ENCODE measurements around the gene RAD51B. TPM values are rescaled to one million over a fixed set of nuclear protein-coding genes. Genes with fewer than 3 reads are reported as not detected.

RAD51B gene
- total RNA-seq, 1 experiment from 2014 or later, result 20.0 TPM

DNA sequence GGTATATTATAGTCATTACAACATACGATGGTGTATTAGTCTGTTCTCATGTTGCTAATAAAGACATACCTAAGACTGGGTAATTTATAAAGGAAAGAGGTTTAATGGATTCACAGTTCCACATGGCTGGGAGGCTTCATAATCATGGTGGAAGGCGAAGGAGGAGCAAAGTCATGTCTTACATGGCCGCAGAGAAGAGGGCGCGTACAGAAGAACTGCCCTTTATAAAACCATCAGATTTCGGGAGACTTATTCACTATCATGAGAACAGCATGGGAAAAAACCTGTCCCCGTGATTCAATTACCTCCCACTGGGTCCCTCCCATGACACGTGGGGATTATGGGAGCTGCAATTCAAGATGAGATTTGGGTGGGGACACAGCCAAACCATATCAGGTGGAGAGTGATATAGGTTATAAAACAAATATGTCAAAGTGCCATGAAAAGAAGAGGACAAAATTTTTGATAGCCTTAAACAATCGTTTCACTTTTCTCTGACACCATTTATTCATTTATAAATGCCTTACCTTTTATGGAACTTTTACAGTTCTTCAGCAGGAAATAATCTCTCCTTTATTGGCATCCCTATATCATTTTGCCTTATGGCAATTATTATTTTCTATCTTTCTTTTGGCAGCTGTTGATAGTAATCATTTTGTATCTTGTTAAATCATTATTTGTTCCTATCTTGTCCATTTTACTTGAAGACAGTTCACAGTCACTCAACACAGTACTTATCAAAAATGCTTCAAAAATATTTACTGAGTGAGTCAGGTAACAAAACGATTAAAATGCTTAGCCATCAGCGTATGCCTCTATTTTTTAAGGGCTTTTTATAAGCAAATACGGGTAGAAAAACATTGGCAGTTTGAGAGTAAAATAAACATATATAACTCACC lies 196.0 kb downstream of the RAD51B start (continued):
- TF ChIP-seq, protein P1, sequence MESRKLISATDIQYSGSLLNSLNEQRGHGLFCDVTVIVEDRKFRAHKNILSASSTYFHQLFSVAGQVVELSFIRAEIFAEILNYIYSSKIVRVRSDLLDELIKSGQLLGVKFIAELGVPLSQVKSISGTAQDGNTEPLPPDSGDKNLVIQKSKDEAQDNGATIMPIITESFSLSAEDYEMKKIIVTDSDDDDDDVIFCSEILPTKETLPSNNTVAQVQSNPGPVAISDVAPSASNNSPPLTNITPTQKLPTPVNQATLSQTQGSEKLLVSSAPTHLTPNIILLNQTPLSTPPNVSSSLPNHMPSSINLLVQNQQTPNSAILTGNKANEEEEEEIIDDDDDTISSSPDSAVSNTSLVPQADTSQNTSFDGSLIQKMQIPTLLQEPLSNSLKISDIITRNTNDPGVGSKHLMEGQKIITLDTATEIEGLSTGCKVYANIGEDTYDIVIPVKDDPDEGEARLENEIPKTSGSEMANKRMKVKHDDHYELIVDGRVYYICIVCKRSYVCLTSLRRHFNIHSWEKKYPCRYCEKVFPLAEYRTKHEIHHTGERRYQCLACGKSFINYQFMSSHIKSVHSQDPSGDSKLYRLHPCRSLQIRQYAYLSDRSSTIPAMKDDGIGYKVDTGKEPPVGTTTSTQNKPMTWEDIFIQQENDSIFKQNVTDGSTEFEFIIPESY (IDR thresholded peaks at IDR 0.05; ENCODE audit: extremely low read depth, insufficient replicate concordance, low read length), result no peak
- TF ChIP-seq ELF1 (IDR thresholded peaks at IDR 0.05; ENCODE audit: borderline replicate concordance, low read depth) (no peak), ZFX (IDR thresholded peaks at IDR 0.05) (no peak)

DNA sequence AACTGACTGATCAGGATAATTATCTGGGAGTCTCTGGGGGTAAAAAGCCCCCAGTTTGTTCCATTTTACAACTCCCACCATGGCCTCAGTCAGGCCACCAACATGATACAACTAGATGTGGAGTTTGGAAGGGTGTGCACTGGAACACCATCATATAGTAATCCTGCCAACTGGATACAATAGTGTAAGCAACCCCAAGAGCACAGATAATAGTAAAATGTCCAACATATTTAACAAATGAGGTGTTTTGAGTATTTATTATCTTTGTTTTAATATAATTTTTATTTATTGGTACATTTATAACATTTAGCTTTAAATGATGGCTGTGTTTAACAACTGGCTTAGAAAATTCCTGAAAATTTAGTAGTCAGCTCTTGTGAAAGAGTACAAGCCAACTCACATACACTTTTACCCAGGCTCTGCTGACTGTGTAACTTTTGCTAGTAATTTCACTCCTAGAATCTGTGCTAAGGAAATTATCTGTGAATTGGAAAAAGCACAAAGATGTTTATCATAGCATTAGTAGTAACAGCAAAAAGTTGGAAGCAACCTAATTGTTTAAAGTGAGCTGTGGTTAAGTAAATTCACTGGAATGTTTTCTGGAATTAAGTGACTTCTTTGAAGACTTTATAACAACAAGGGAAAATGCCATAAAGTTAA lies 196.8 kb downstream of the RAD51B start:
- no peaks in the 10 kb centered on the region for H3K79me2 ChIP-seq (ENCODE audit: insufficient read depth, low read length)
- no peaks in the 10 kb centered on the region for H3K9me3 ChIP-seq (ENCODE audit: control insufficient read depth in 1 of 2, insufficient read depth in 1 of 2, low read depth in 1 of 2, low read length in 2 of 2)
- no peaks in the 10 kb centered on the region for H3K27me3 ChIP-seq (ENCODE audit: insufficient read depth, low read length)
- no TSS peak for BruUV-seq (replicated peaks)
- CTCF ChIA-PET, result no interaction called here
- H3K4me1 ChIP-seq (ENCODE audit: control insufficient read depth in 1 of 2, insufficient read depth in 2 of 2, low read length in 2 of 2), result peaks cover 0 to 28% of the 10 kb centered on the region in 2 experiments; a peak in 2 of 4 replicates
- POLR2A ChIA-PET, result no interaction called here
- no peaks in the 10 kb centered on the region for H3K9me2 ChIP-seq (ENCODE audit: insufficient read depth)
- H3K27ac ChIP-seq (ENCODE audit: low read depth, low read length), result no peak overlapping the region; the same call in 1 of the 2 replicates
- no peak overlapping the region for H2AFZ ChIP-seq (ENCODE audit: low read depth, low read length, poor library complexity, severe bottlenecking)
- no peaks in the 10 kb centered on the region for H4K20me1 ChIP-seq (ENCODE audit: insufficient read depth)
- no peak overlapping the region for H3K4me3 ChIP-seq (replicated peaks in 1 of 2; ENCODE audit: low read depth in 1 of 2, low read length in 2 of 2)
- RAD21 ChIA-PET (ENCODE audit: low non-redundant PET in 1 of 2, low total read pairs in 2 of 2, uncharacterized antibody in 2 of 2, unreplicated experiment in 2 of 2), result no interaction called here
- ATAC-seq (no peak), DNase-seq (ENCODE audit: low read depth, low spot score) (no peak)
- no peaks in the 10 kb centered on the region for H3K36me3 ChIP-seq (ENCODE audit: control insufficient read depth in 1 of 2, insufficient read depth in 2 of 2, low read length in 2 of 2)
- intact Hi-C loops (cut with micrococcal nuclease), result no loop called here
- no peak overlapping the region for H3K9ac ChIP-seq (ENCODE audit: low read length)
- no peak overlapping the region for H3K4me2 ChIP-seq (ENCODE audit: low read length)
- no peak for TF ChIP-seq RAD21 (IDR thresholded peaks at IDR 0.05; ENCODE audit: low read depth)
- no peak for TF ChIP-seq TCF7L2 (IDR thresholded peaks at IDR 0.05; ENCODE audit: borderline replicate concordance, extremely low read depth, insufficient read depth, insufficient read length)
- no peak for TF ChIP-seq EZH2phosphoT487 (IDR thresholded peaks at IDR 0.05; ENCODE audit: borderline replicate concordance)
- TF ChIP-seq SRF (IDR thresholded peaks at IDR 0.05; ENCODE audit: low read depth), result no peak
- TF ChIP-seq, protein P2, sequence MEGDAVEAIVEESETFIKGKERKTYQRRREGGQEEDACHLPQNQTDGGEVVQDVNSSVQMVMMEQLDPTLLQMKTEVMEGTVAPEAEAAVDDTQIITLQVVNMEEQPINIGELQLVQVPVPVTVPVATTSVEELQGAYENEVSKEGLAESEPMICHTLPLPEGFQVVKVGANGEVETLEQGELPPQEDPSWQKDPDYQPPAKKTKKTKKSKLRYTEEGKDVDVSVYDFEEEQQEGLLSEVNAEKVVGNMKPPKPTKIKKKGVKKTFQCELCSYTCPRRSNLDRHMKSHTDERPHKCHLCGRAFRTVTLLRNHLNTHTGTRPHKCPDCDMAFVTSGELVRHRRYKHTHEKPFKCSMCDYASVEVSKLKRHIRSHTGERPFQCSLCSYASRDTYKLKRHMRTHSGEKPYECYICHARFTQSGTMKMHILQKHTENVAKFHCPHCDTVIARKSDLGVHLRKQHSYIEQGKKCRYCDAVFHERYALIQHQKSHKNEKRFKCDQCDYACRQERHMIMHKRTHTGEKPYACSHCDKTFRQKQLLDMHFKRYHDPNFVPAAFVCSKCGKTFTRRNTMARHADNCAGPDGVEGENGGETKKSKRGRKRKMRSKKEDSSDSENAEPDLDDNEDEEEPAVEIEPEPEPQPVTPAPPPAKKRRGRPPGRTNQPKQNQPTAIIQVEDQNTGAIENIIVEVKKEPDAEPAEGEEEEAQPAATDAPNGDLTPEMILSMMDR (IDR thresholded peaks at IDR 0.05 in 2 of 3, conservative IDR thresholded peaks at IDR 0.05 in 1 of 3; ENCODE audit: borderline replicate concordance in 1 of 3, insufficient read depth in 1 of 3, low read depth in 2 of 3, low read length in 2 of 3), result no peak
- no peak for TF ChIP-seq CEBPB (IDR thresholded peaks at IDR 0.05; ENCODE audit: low read depth)
- no peak for TF ChIP-seq EZH2 (IDR thresholded peaks at IDR 0.05)
- no peak for TF ChIP-seq ZFX (IDR thresholded peaks at IDR 0.05)
- TF ChIP-seq ZNF274 (IDR thresholded peaks at IDR 0.05; ENCODE audit: low read depth, low read length), result no peak
- TF ChIP-seq EGR1 (IDR thresholded peaks at IDR 0.05; ENCODE audit: low read depth), result no peak
- TF ChIP-seq, protein P3, sequence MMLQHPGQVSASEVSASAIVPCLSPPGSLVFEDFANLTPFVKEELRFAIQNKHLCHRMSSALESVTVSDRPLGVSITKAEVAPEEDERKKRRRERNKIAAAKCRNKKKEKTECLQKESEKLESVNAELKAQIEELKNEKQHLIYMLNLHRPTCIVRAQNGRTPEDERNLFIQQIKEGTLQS (IDR thresholded peaks at IDR 0.05), result no peak
- no peak for TF ChIP-seq JUND (IDR thresholded peaks at IDR 0.05)
- TF ChIP-seq POLR2AphosphoS5 (IDR thresholded peaks at IDR 0.05; ENCODE audit: low read depth, low read length), result no peak
- no peak for TF ChIP-seq CBX3 (IDR thresholded peaks at IDR 0.05; ENCODE audit: low read depth)
- TF ChIP-seq, protein P4, sequence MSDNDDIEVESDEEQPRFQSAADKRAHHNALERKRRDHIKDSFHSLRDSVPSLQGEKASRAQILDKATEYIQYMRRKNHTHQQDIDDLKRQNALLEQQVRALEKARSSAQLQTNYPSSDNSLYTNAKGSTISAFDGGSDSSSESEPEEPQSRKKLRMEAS (IDR thresholded peaks at IDR 0.05), result no peak
- no peak for TF ChIP-seq POLR2A (IDR thresholded peaks at IDR 0.05; ENCODE audit: borderline replicate concordance, extremely low read depth, insufficient read depth, insufficient read length)

Measured in HCT116 (cell line).